ENCODE results near the gene DNAJC21. TPM values are rescaled to one million over a fixed set of nuclear protein-coding genes. Genes with fewer than 3 reads are reported as not detected.

The DNAJC21 gene
- total RNA-seq, result 10 to 100 TPM; 49.6 to 53.5 TPM
- polyA plus RNA-seq (2013, experiment 1 of 2), result 49.4 TPM
- polyA plus RNA-seq (2013, experiment 2 of 2), result 51.5 TPM
- long read RNA-seq, experiment 1, full-length matches to known transcripts, result 3 of 20 reads
- long read RNA-seq, experiment 1, partial matches to known transcripts, result 14 of 20 reads
- long read RNA-seq, experiment 1, other reads (novel, unspliced or antisense), result 3 of 20 reads
- long read RNA-seq, experiment 2, full-length matches to known transcripts, result 53 of 63 reads
- long read RNA-seq, experiment 2, partial matches to known transcripts, result 0 of 63 reads
- long read RNA-seq, experiment 2, other reads (novel, unspliced or antisense), result 10 of 63 reads
- long read RNA-seq, experiment 3, full-length matches to known transcripts, result 5 of 11 reads
- long read RNA-seq, experiment 3, partial matches to known transcripts, result 2 of 11 reads
- long read RNA-seq, experiment 3, other reads (novel, unspliced or antisense), result 4 of 11 reads
- long read RNA-seq, experiment 4, partial matches to known transcripts, result 16 of 25 reads
- long read RNA-seq, experiment 4, other reads (novel, unspliced or antisense), result 5 of 25 reads

DNA sequence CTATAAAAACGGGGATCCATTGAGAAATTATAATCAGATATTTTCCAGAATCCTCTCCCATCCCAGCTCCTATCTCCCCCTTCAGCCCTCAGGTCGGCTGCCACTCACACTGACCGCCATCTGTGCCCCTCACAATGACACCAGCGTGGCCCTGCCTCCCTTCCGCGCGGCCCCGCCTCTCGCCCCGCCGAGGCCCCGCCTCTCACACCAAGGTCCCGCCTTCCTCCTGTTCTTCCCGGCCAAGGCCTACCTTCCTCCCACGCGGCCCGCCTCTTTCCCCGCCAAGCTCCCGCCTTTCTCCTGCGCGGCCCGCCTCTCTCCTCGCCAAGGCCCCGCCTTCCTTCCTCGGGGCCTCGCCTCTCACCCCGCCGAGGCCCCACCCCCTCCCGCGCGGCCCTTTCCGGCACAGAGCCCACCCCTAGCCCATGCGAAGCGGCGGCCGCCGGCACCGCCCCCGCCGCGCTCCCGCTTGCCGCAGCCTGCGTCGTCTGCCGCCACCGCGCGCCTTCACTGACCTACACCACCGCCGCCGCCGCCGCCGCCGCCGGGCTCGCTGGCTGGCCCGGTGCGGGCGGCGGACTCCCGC lies at the start of gene DNAJC21:
DNAJC21 (plus strand) TSS at position 426 of the 586 bp plus-strand sequence. CDS start 261 bp downstream, outside the sequence.
- TF ChIP-seq, protein P1, sequence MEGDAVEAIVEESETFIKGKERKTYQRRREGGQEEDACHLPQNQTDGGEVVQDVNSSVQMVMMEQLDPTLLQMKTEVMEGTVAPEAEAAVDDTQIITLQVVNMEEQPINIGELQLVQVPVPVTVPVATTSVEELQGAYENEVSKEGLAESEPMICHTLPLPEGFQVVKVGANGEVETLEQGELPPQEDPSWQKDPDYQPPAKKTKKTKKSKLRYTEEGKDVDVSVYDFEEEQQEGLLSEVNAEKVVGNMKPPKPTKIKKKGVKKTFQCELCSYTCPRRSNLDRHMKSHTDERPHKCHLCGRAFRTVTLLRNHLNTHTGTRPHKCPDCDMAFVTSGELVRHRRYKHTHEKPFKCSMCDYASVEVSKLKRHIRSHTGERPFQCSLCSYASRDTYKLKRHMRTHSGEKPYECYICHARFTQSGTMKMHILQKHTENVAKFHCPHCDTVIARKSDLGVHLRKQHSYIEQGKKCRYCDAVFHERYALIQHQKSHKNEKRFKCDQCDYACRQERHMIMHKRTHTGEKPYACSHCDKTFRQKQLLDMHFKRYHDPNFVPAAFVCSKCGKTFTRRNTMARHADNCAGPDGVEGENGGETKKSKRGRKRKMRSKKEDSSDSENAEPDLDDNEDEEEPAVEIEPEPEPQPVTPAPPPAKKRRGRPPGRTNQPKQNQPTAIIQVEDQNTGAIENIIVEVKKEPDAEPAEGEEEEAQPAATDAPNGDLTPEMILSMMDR (conservative IDR thresholded peaks at IDR 0.05), result no peak
- Histone ChIP-seq H3K4me3 (ENCODE audit: low read length) (peak within 1 kb of the TSS; percentile 92), H3K27ac (ENCODE audit: low read depth, low read length) (peak within 1 kb of the TSS; percentile 81), H3K9ac (ENCODE audit: extremely low read depth, low read length, poor library complexity, severe bottlenecking) (peak within 1 kb of the TSS; percentile 55), H3K36me3 (ENCODE audit: control insufficient read depth, insufficient read depth, low read length) (peaks cover 38% of the 10 kb centered on the region), H3K9me3 (ENCODE audit: control insufficient read depth, low read length) (no peaks in the 10 kb centered on the region), H3K27me3 (ENCODE audit: control insufficient read depth, insufficient read depth, low read length, poor library complexity, severe bottlenecking) (no peaks in the 10 kb centered on the region), H3K4me1 (ENCODE audit: control insufficient read depth, insufficient read depth, low read length) (no peaks in the 10 kb centered on the region)
- Mint-ChIP-seq H3K27me3 (ENCODE audit: insufficient read depth) (no peaks in the 10 kb centered on the region), H3K4me1 (peaks cover 11% of the 10 kb centered on the region), H3K4me3 (peak within 1 kb of the TSS; percentile 96), H3K27ac (peak within 1 kb of the TSS; percentile 99), H3K9me3 (no peaks in the 10 kb centered on the region), H3K36me3 (ENCODE audit: low read depth) (peaks cover 30% of the 10 kb centered on the region)
- 0% methylated on average over 7 to 63 of the region's 63 CpGs for WGBS, 2 experiments (ENCODE audit: insufficient coverage in 1 of 2, insufficient read length in 1 of 2)
- peak; percentile 99 for DNase-seq

DNA sequence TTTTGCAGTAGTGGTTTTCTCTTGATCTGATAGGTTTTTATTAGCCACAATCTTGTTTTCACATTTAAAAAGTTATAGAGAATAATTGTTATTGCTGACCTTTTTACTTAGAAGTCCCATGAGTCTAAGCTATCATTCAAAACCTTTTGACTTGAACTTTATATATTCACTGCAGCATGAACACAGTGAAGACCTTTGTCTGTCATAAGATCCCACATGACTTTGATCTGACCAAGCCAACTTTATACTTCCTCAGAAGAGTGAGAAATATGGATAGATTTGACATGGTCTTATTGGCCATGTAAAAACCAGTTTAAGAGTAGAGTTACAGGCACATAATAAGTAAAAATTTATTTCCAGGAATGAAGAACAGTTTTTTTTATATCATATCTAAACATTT lies 48.1 kb upstream of the DNAJC21 start:
- TF ChIP-seq, protein P1 (conservative IDR thresholded peaks at IDR 0.05), result no peak
- Histone ChIP-seq H3K9ac (ENCODE audit: extremely low read depth, low read length, poor library complexity, severe bottlenecking) (no peak overlapping the region), H3K27me3 (ENCODE audit: control insufficient read depth, insufficient read depth, low read length, poor library complexity, severe bottlenecking) (no peaks in the 10 kb centered on the region), H3K36me3 (ENCODE audit: control insufficient read depth, insufficient read depth, low read length) (no peaks in the 10 kb centered on the region), H3K4me3 (ENCODE audit: low read length) (no peak overlapping the region), H3K9me3 (ENCODE audit: control insufficient read depth, low read length) (peaks cover 5% of the 10 kb centered on the region), H3K27ac (ENCODE audit: low read depth, low read length) (no peak overlapping the region), H3K4me1 (ENCODE audit: control insufficient read depth, insufficient read depth, low read length) (no peaks in the 10 kb centered on the region)
- DNase-seq, result no peak
- H3K4me1 Mint-ChIP-seq, result no peaks in the 10 kb centered on the region
- peaks cover 12% of the 10 kb centered on the region for H3K9me3 Mint-ChIP-seq
- H3K4me3 Mint-ChIP-seq, result no peak overlapping the region
- H3K27ac Mint-ChIP-seq, result no peak overlapping the region
- H3K27me3 Mint-ChIP-seq (ENCODE audit: insufficient read depth), result no peaks in the 10 kb centered on the region
- peaks cover 3% of the 10 kb centered on the region for H3K36me3 Mint-ChIP-seq (ENCODE audit: low read depth)

DNA sequence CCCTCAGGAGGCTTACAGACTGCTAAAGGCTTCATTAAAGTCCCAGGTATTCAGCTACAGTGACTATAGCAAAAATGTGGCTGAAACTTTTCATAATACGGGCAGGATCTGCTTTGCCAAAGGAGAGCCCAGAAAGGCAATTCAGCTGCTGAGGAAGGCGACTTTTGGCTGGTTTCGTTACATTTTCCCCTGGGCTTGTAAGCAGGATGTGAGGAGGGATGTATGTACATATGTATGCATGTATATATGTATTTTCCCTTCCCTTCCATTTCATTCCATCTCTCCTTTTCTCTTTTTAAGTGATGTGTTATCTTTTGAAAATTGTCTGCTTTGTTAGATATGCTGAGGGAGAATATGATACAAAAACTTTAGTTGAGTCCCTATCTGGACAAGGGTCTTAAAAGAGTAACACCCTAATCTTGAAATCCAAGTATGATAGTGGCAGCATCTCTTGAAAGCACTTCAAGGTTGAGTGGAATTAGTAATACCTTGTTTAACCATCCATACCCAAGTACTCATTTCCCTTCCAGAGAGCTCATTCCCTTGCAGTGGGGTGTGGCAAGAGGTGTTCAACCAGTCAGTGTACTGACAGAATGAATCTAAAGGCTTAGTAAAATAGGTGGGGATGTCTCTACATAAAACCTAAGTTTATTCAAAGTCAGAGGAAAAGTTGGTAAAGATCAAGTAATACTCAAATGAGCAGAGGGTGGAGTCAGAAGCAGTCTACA lies 42.8 kb upstream of the DNAJC21 start:
- Mint-ChIP-seq H3K4me1 (no peaks in the 10 kb centered on the region), H3K4me3 (no peak overlapping the region), H3K9me3 (no peaks in the 10 kb centered on the region), H3K36me3 (ENCODE audit: low read depth) (no peaks in the 10 kb centered on the region), H3K27me3 (ENCODE audit: insufficient read depth) (no peaks in the 10 kb centered on the region), H3K27ac (no peak overlapping the region)
- H3K27ac ChIP-seq (ENCODE audit: low read depth, low read length), result no peak overlapping the region
- WGBS, 2 experiments (ENCODE audit: insufficient coverage in 1 of 2, insufficient read length in 1 of 2), result 97 to 100% methylated on average over 1 to 3 of the region's 3 CpGs
- no peak overlapping the region for H3K9ac ChIP-seq (ENCODE audit: extremely low read depth, low read length, poor library complexity, severe bottlenecking)
- DNase-seq, result no peak
- no peaks in the 10 kb centered on the region for H3K36me3 ChIP-seq (ENCODE audit: control insufficient read depth, insufficient read depth, low read length)
- no peaks in the 10 kb centered on the region for H3K4me1 ChIP-seq (ENCODE audit: control insufficient read depth, insufficient read depth, low read length)
- no peak overlapping the region for H3K4me3 ChIP-seq (ENCODE audit: low read length)
- TF ChIP-seq, protein P1 (conservative IDR thresholded peaks at IDR 0.05), result no peak
- H3K27me3 ChIP-seq (ENCODE audit: control insufficient read depth, insufficient read depth, low read length, poor library complexity, severe bottlenecking), result no peaks in the 10 kb centered on the region
- no peaks in the 10 kb centered on the region for H3K9me3 ChIP-seq (ENCODE audit: control insufficient read depth, low read length)

Data from endodermal cell (in vitro differentiated cells).